LNCaP clone FGC (cell line): ENCODE measurements around the gene CHFR.

Experiments
- DNase-seq: peaks from one replicate; pipeline ENCODE4 v3.0.0-alpha.2; 2011; ENCODE audit warnings: low read depth
- H3K4me3 ChIP-seq: 2 replicates; pipeline ENCODE4 v1.5.1; 2011; ENCODE audit warnings: mild to moderate bottlenecking, low read depth, low read length, control low read depth
- TF ChIP-seq, protein P1 (sequence below): IDR thresholded peaks from 2 replicates; pipeline ENCODE4 v1.5.1; 2012; ENCODE audit warnings: mild to moderate bottlenecking; ENCODE audit not compliant: control insufficient read depth, insufficient read depth; ENCODE audit errors: extremely low read depth

CHFR gene

DNA sequence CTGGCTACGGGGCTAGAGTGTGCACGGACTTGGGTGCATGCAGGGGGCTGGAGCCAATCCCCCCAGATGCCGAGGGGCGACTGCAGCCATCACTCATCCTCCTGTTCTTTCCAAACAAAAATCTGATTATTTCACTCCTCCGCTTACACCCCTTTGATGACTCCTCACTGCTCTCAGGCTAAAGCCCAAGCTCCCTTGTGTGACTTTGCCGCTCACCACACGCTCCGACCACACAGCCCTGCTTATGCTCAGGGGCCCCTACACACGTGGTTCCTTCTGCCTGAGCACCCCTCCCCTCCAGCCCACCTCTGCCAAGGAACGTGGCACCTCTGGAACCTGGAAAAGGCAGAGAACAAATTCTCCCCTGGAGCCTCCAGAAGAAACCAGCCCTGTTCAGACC lies 13.7 kb downstream of the CHFR start:
- no peak for DNase-seq
- TF ChIP-seq, protein P1, sequence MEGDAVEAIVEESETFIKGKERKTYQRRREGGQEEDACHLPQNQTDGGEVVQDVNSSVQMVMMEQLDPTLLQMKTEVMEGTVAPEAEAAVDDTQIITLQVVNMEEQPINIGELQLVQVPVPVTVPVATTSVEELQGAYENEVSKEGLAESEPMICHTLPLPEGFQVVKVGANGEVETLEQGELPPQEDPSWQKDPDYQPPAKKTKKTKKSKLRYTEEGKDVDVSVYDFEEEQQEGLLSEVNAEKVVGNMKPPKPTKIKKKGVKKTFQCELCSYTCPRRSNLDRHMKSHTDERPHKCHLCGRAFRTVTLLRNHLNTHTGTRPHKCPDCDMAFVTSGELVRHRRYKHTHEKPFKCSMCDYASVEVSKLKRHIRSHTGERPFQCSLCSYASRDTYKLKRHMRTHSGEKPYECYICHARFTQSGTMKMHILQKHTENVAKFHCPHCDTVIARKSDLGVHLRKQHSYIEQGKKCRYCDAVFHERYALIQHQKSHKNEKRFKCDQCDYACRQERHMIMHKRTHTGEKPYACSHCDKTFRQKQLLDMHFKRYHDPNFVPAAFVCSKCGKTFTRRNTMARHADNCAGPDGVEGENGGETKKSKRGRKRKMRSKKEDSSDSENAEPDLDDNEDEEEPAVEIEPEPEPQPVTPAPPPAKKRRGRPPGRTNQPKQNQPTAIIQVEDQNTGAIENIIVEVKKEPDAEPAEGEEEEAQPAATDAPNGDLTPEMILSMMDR = no peak
- no peak overlapping the region for H3K4me3 ChIP-seq

DNA sequence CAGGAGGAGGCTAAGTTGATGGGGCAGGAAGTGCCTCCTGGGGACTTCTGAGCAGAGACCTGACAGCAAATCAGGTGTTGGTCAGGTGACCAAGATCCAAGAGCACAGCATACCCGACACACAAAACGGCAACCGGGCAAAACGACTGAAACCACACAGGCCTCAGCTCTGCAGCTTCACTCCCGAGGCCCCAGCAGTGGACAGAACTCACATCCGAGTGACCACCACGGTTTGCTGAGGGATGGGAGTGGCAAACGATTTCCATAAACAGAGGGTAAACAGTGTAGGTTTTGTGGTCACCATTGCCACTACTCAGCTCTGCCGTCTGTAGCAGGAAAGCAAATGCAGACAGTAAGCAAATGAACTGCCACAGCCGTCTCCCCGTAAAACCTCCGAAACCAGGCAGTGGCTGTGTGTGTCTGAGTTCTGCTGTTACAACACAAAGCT lies 14.4 kb downstream of the CHFR start:
- no peak for DNase-seq
- TF ChIP-seq, protein P1 = no peak
- no peak overlapping the region for H3K4me3 ChIP-seq

DNA sequence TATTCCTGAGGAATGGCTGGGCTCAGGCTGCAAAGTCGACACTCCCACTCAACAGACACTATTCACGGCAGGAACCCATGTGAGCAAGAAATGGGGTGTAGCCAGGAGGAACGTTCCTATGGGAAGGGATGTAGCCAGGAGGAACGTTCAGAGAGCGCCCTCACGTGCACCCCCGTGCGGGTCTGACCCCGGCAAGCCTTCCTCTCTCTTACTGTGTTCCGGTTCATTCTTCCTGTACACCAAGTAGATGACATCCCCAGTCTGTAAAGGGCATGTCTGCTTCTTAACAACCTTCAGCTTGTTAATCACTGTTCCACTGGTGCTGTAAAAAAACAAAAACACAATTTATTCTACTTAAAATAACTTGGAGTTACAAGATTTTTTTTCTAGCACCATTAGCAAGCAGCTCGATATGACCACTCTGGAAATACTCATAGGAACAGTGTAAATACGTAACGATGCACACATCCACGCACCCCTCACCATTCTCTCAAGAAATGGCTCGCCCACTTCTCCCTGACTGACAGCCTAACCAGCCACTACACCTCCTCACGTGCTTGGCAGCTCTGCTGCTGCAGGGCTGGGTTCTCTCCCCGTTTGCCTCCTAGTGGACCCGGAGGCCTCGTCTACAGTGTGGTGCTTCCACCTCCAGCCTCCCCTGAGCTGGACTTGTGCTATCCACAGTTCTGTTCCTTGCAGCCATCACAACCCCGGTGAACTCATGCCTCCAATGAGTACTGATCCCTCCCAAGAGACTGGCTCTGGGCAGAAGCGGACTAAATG lies 15.1 kb downstream of the CHFR start:
- TF ChIP-seq, protein P1 = no peak
- DNase-seq = no peak
- no peak overlapping the region for H3K4me3 ChIP-seq

DNA sequence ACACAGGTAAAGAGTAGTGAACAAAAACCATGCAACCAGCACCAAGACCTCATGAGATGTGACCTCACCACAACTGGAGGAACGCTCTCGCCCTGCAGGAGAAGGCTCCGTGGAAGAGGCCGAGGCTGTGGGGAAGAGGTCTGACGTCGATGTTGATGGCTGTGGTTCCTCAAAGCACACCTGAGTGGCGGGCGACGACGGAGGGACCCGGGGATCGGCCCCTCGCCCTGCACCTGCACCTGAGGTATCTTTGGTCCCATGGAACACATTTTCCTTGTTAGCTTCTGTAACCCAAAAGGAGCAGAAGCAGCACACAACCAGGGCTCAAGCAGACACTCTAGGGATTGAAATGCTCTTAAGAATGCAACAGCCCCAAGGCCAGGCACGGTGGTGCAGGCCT lies 17.9 kb downstream of the CHFR start:
- no peak for DNase-seq
- TF ChIP-seq, protein P1 = no peak
- H3K4me3 ChIP-seq = no peak overlapping the region

DNA sequence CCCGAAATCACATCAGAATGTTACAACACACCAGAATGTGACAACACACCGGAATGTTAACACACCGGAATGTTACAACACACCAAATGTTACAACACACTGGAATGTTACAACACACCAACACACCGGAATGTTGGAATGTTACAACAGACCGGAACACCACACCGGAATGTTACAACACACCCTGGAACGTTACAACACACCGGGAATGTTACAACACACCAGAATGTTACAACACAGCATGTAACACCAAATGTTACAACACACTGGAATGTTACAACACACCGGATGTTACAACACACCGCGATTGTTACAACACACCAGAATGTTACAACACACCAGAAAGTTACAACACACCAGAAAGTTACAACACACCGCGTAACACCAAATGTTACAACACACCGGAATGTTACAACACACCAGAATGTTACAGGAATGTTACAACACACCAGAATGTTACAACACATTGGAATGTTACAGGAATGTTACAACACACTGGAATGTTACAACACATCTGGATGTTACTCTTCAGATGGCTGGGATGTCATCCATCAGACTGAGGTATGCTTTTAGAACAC lies 21.1 kb downstream of the CHFR start:
- no peak overlapping the region for H3K4me3 ChIP-seq
- TF ChIP-seq, protein P1 = no peak
- no peak for DNase-seq

DNA sequence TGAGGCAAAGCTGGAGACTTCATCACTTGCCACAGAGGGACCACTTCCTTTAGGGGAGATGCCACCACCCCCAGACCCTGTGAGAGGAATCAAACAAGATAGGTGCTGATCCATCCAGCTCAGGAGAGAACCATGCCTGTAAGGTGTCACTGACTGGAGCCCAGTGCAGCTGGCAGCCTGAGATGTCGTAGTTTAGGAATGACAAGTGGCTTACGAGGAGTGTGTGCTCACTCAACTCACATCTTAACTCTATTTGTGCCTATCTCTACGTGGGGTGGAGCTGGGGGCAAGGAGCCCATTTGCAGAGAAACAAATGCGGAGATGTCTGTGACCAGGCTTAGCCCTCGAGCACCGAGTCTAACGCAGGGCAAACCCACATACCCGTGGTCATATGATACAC lies 25.8 kb downstream of the CHFR start:
- no peak for DNase-seq
- TF ChIP-seq, protein P1 = no peak
- no peak overlapping the region for H3K4me3 ChIP-seq
